HepG2 (cell line): Measurements from ENCODE around the gene UBE2L6. TPM values are rescaled to one million over a fixed set of nuclear protein-coding genes. Genes with fewer than 3 reads are reported as not detected.

Experiments used
- BRCA1 ChIP-seq: sonication (generic); formaldehyde crosslinking; IDR thresholded peaks from 2 replicates; pipeline ENCODE4 v1.4.0; 2020; ENCODE audit warnings: missing genetic modification reagents
- HIVEP1 ChIP-seq: sonication (generic); formaldehyde crosslinking; IDR thresholded peaks from 2 replicates; pipeline ENCODE4 v1.4.0; 2020; ENCODE audit warnings: mild to moderate bottlenecking, missing genetic modification reagents
- HMG20B ChIP-seq: conservative IDR thresholded peaks from 2 replicates; pipeline ENCODE4 v1.6.1; 2016; ENCODE audit warnings: missing genetic modification reagents, missing compliant biosample characterization
- JUNB ChIP-seq: sonication (generic); formaldehyde crosslinking; IDR thresholded peaks from 2 replicates; pipeline ENCODE4 v1.8.0; 2022; ENCODE audit warnings: missing genetic modification reagents, mild to moderate bottlenecking, borderline replicate concordance
- KDM1A ChIP-seq: IDR thresholded peaks from 2 replicates; pipeline ENCODE4 v1.6.1; 2016; ENCODE audit warnings: missing compliant biosample characterization
- NFIB ChIP-seq: sonication (generic); formaldehyde crosslinking; IDR thresholded peaks from 2 replicates; pipeline ENCODE4 v1.9.0; 2021; ENCODE audit warnings: missing genetic modification reagents, mild to moderate bottlenecking, borderline replicate concordance
- PCBP2 ChIP-seq: fragments of 200-400 bp; formaldehyde crosslinking; optimal IDR thresholded peaks from 2 replicates; pipeline ENCODE3; 2018; ENCODE audit warnings: low read length, low read depth; ENCODE audit not compliant: poor library complexity, severe bottlenecking
- SIX1 ChIP-seq: sonication (generic); formaldehyde crosslinking; IDR thresholded peaks from 2 replicates; pipeline ENCODE4 v1.4.0; 2020; ENCODE audit warnings: missing genetic modification reagents, borderline replicate concordance
- TBL1XR1 ChIP-seq: fragments of 150-350 bp; IDR thresholded peaks from 2 replicates; pipeline ENCODE4 v1.6.1; 2014; ENCODE audit warnings: borderline replicate concordance, low read length; ENCODE audit not compliant: partially characterized antibody
- ZNF263 ChIP-seq: sonication (generic); formaldehyde crosslinking; IDR thresholded peaks from 2 replicates; pipeline ENCODE4 v1.4.0; 2020; ENCODE audit warnings: missing genetic modification reagents
- ZNF30 ChIP-seq: sonication (generic); formaldehyde crosslinking; IDR thresholded peaks from 2 replicates; pipeline ENCODE4 v1.5.0; 2020; ENCODE audit warnings: mild to moderate bottlenecking, missing genetic modification reagents
- ZNF530 ChIP-seq: sonication (generic); formaldehyde crosslinking; IDR thresholded peaks from 2 replicates; pipeline ENCODE4 v1.5.0; 2020; ENCODE audit warnings: low read depth, mild to moderate bottlenecking, missing genetic modification reagents
- ZNF577 ChIP-seq: sonication (generic); formaldehyde crosslinking; IDR thresholded peaks from 2 replicates; pipeline ENCODE4 v1.4.0; 2020; ENCODE audit warnings: mild to moderate bottlenecking, low read depth, missing genetic modification reagents, borderline replicate concordance
- ZNF737 ChIP-seq: sonication (generic); formaldehyde crosslinking; IDR thresholded peaks from 2 replicates; pipeline ENCODE4 v1.5.0; 2020; ENCODE audit warnings: missing genetic modification reagents, mild to moderate bottlenecking, borderline replicate concordance
- ZNF761 ChIP-seq: sonication (generic); formaldehyde crosslinking; conservative IDR thresholded peaks from 2 replicates; pipeline ENCODE4 v1.4.0; 2020; ENCODE audit warnings: mild to moderate bottlenecking, missing genetic modification reagents
- ZNF790 ChIP-seq: sonication (generic); formaldehyde crosslinking; IDR thresholded peaks from 2 replicates; pipeline ENCODE4 v1.8.0; 2022; ENCODE audit warnings: missing genetic modification reagents, mild to moderate bottlenecking, borderline replicate concordance
- ZSCAN22 ChIP-seq: sonication (generic); formaldehyde crosslinking; IDR thresholded peaks from 2 replicates; pipeline ENCODE4 v1.4.0; 2020; ENCODE audit warnings: mild to moderate bottlenecking, missing genetic modification reagents
- polyA plus RNA-seq, 8 experiments: library from polyadenylated mRNA; depleted of rRNA in 3 of 8; stranded (reverse) in 7 of 8; unstranded in 1 of 8; fragments of >200 nt; fragmentation: Illumina TruSeq in 4 of 8; extraction: Trizol in 4 of 8; gene quantifications; 2 replicates each; pipeline versions ENCODE4 v1.2.1 to v1.2.3, GENCODE V29; 2011 to 2016; ENCODE audit warnings: low read depth in 4 of 8, missing spikeins in 1 of 8, mixed read lengths in 1 of 8; ENCODE audit not compliant: insufficient read depth in 1 of 8
- total RNA-seq, 5 experiments: library from RNA; depleted of rRNA; stranded (reverse); fragments of >200 nt; fragmentation: Illumina TruSeq; extraction: Trizol; gene quantifications; 2 replicates each; pipeline ENCODE4 v1.2.3, GENCODE V29; 2016; ENCODE audit warnings: low read depth in 1 of 5
- TF ChIP-seq, protein P1 (sequence below): sonication (generic); formaldehyde crosslinking; IDR thresholded peaks from 2 replicates; pipeline ENCODE4 v1.4.0; 2020; ENCODE audit warnings: mild to moderate bottlenecking, missing genetic modification reagents
- TF ChIP-seq, protein P2 (sequence below): fragments of 450-650 bp; IDR thresholded peaks from 2 replicates; pipeline ENCODE4 v1.6.1; 2016
- TF ChIP-seq, protein P3 (sequence below): sonication (generic); formaldehyde crosslinking; IDR thresholded peaks from 2 replicates; pipeline ENCODE4 v1.4.0; 2020; ENCODE audit warnings: missing genetic modification reagents
- TF ChIP-seq, protein P4 (sequence below): sonication (generic); formaldehyde crosslinking; IDR thresholded peaks from 2 replicates; pipeline ENCODE4 v1.5.0; 2020; ENCODE audit warnings: missing genetic modification reagents
- TF ChIP-seq, protein P5 (sequence below): sonication (generic); formaldehyde crosslinking; IDR thresholded peaks from 2 replicates; pipeline ENCODE4 v1.8.0; 2022; ENCODE audit warnings: mild to moderate bottlenecking, missing genetic modification reagents

The UBE2L6 gene
- total and polyA plus RNA-seq, 2 of the 13 experiments (the other 11 are each of a cell fraction or from before 2014, with no cell fraction given) = 30.3 to 30.4 TPM

DNA sequence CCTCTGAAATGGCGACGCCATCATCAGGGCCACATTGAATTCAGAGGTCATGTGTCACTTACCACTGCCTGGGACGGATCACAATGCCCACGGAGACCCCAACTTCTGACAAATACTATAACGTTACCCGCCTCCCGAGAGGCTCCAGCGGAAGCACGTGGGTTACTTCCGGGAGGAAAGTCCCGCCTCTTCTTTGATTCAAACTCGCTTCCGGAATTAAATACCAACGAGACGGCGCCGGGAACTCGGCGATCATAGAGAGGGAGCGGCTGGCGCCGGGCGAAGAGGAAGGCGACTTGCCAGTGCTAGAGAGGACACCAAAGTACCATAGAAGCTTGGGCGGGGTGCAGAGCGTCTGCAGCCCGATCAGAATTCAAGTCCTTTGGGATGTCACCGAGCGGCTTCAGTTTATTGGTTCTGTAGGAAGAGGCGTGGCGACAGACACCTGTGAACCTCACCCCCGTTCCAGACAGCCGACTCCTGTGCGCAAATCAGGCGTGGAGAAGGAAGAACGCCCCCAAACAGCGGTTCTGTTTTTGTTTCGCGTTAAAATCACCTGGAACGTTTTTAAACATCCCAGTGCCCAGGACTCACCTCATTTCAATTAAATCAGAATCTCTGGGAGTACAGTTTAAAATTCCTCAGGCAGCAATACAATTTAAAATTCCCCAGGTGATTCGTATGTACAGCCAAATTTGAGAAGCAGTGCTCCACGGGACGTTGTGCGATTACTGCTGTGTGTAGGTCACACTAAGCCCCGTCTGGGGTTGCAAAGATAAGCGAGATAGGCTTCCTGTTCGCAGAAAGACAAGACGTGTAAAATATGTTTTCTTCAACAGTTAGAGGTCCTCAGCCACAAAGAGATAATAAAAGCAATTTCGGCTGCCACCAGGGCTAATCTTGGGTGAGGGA, 36.6 kb downstream of the UBE2L6 start, which contains the start of gene TIMM10 (continued):
- TF ChIP-seq ZNF737 (CRISPR knock-in tag) (no peak), TBL1XR1 (no peak), KDM1A (no peak), JUNB (no peak), ZNF30 (CRISPR knock-in tag) (no peak), NFIB (CRISPR knock-in tag) (no peak), ZNF263 (CRISPR knock-in tag) (0 out of 2 replicates have a peak, but pooled peaks have one; percentile 43), ZNF790 (CRISPR knock-in tag) (0 out of 2 replicates have a peak, but pooled peaks have one; percentile 23), HIVEP1 (CRISPR knock-in tag) (no peak), ZNF761 (CRISPR knock-in tag) (no peak), PCBP2 (no peak), ZNF577 (CRISPR knock-in tag) (no peak), ZSCAN22 (no peak), ZNF530 (CRISPR knock-in tag) (no peak), SIX1 (CRISPR knock-in tag) (peak; percentile 77), HMG20B (CRISPR knock-in tag) (0 out of 2 replicates have a peak, but pooled peaks have one; percentile 55), BRCA1 (CRISPR knock-in tag) (0 out of 2 replicates have a peak, but pooled peaks have one; percentile 49)
- TF ChIP-seq, protein P1, sequence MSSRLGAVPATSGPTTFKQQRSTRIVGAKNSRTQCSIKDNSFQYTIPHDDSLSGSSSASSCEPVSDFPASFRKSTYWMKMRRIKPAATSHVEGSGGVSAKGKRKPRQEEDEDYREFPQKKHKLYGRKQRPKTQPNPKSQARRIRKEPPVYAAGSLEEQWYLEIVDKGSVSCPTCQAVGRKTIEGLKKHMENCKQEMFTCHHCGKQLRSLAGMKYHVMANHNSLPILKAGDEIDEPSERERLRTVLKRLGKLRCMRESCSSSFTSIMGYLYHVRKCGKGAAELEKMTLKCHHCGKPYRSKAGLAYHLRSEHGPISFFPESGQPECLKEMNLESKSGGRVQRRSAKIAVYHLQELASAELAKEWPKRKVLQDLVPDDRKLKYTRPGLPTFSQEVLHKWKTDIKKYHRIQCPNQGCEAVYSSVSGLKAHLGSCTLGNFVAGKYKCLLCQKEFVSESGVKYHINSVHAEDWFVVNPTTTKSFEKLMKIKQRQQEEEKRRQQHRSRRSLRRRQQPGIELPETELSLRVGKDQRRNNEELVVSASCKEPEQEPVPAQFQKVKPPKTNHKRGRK (CRISPR knock-in tag) = no peak
- TF ChIP-seq, protein P2, sequence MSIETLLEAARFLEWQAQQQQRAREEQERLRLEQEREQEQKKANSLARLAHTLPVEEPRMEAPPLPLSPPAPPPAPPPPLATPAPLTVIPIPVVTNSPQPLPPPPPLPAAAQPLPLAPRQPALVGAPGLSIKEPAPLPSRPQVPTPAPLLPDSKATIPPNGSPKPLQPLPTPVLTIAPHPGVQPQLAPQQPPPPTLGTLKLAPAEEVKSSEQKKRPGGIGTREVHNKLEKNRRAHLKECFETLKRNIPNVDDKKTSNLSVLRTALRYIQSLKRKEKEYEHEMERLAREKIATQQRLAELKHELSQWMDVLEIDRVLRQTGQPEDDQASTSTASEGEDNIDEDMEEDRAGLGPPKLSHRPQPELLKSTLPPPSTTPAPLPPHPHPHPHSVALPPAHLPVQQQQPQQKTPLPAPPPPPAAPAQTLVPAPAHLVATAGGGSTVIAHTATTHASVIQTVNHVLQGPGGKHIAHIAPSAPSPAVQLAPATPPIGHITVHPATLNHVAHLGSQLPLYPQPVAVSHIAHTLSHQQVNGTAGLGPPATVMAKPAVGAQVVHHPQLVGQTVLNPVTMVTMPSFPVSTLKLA = peak; percentile 71
- TF ChIP-seq, protein P3, sequence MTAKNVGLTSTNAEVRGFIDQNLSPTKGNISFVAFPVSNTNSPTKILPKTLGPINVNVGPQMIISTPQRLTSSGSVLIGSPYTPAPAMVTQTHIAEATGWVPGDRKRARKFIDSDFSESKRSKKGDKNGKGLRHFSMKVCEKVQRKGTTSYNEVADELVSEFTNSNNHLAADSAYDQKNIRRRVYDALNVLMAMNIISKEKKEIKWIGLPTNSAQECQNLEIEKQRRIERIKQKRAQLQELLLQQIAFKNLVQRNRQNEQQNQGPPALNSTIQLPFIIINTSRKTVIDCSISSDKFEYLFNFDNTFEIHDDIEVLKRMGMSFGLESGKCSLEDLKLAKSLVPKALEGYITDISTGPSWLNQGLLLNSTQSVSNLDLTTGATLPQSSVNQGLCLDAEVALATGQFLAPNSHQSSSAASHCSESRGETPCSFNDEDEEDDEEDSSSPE (CRISPR knock-in tag) = peak; percentile 93
- TF ChIP-seq, protein P4, sequence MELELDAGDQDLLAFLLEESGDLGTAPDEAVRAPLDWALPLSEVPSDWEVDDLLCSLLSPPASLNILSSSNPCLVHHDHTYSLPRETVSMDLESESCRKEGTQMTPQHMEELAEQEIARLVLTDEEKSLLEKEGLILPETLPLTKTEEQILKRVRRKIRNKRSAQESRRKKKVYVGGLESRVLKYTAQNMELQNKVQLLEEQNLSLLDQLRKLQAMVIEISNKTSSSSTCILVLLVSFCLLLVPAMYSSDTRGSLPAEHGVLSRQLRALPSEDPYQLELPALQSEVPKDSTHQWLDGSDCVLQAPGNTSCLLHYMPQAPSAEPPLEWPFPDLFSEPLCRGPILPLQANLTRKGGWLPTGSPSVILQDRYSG = no peak; the same call in 1 of the 2 replicates
- TF ChIP-seq, protein P5, sequence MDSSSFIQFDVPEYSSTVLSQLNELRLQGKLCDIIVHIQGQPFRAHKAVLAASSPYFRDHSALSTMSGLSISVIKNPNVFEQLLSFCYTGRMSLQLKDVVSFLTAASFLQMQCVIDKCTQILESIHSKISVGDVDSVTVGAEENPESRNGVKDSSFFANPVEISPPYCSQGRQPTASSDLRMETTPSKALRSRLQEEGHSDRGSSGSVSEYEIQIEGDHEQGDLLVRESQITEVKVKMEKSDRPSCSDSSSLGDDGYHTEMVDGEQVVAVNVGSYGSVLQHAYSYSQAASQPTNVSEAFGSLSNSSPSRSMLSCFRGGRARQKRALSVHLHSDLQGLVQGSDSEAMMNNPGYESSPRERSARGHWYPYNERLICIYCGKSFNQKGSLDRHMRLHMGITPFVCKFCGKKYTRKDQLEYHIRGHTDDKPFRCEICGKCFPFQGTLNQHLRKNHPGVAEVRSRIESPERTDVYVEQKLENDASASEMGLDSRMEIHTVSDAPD (CRISPR knock-in tag) = peak; percentile 22; the same call in 1 of the 2 replicates
